Stimulated activated CD4-positive, alpha-beta T cell treated with anti-CD3 and anti-CD28 coated beads, TNF-alpha, amount 100 ng/mL, for 24 hours (primary cell): ENCODE data around the gene MFAP3L.
"Not testable (repeated sequence)": the region's sequence is repeated elsewhere in the genome, so short reads cannot be mapped to it uniquely, and the experiment has no call there.

Source experiments
- DNase-seq, 3 experiments: peaks; one replicate each; pipeline ENCODE4 v3.0.0-alpha.2; 2020; ENCODE audit warnings: low read depth in 3 of 3

Gene MFAP3L

GRCh38 chr4:170026253-170027021 lies at the start of gene MFAP3L:
Gene MFAP3L, minus strand, starts transcription at chr4:170026395. Its CDS starts 20,518 bp downstream, at chr4:170005877.
- DNase-seq: peak; percentile 58 to 79 (median 76)

- DNase-seq: no peak
These were observed 45.0 kb upstream of the MFAP3L start for GRCh38 chr4:170071196-170071595.

- DNase-seq: no peak
These were observed 42.4 kb upstream of the MFAP3L start for GRCh38 chr4:170068438-170069128.

- no peak for DNase-seq
These were observed 33.2 kb upstream of the MFAP3L start for GRCh38 chr4:170059421-170059820.

GRCh38 chr4:170058826-170059225 lies 32.6 kb upstream of the MFAP3L start:
- DNase-seq: no peak

- no peak for DNase-seq
These were observed 31.7 kb upstream of the MFAP3L start for GRCh38 chr4:170057866-170058265.

GRCh38 chr4:170052919-170053318 lies 26.7 kb upstream of the MFAP3L start:
- no peak for DNase-seq

- DNase-seq: no peak
These were observed 25.2 kb upstream of the MFAP3L start for GRCh38 chr4:170051402-170051801.

GRCh38 chr4:170049766-170050165 lies 23.6 kb upstream of the MFAP3L start:
- no peak for DNase-seq

GRCh38 chr4:170047771-170048354 lies 21.7 kb upstream of the MFAP3L start:
- peak in 2 of 3 experiments; percentile 31 to 45 for DNase-seq

GRCh38 chr4:170046156-170046555 lies 20.0 kb upstream of the MFAP3L start:
- not testable (repeated sequence) for DNase-seq

GRCh38 chr4:170040031-170040680 lies 14.0 kb upstream of the MFAP3L start:
- DNase-seq: no peak

- DNase-seq: no peak
These were observed 12.6 kb upstream of the MFAP3L start for GRCh38 chr4:170038769-170039168.

- no peak for DNase-seq
These were observed 12.0 kb upstream of the MFAP3L start for GRCh38 chr4:170038232-170038631.

- DNase-seq: no peak
These were observed 11.3 kb upstream of the MFAP3L start for GRCh38 chr4:170037481-170037880.

GRCh38 chr4:170035845-170036244 lies 9.7 kb upstream of the MFAP3L start:
- DNase-seq: no peak

- no peak for DNase-seq
These were observed 9.0 kb upstream of the MFAP3L start for GRCh38 chr4:170035231-170035630.

GRCh38 chr4:170033999-170034398 lies 7.8 kb upstream of the MFAP3L start:
- DNase-seq: no peak

GRCh38 chr4:170030121-170030520 lies 3.9 kb upstream of the MFAP3L start:
- no peak for DNase-seq

- peak; percentile 75 to 91 (median 79) for DNase-seq
These were observed 1.1 kb upstream of the MFAP3L start for GRCh38 chr4:170027181-170027829.

- peak in 1 of 3 experiments; percentile 9 for DNase-seq
These were observed 507 bp downstream of the MFAP3L start for GRCh38 chr4:170025523-170026252.
